H1 (cell line): Measurements from ENCODE around the gene ASCC1. TPM values are rescaled to one million over a fixed set of nuclear protein-coding genes. Genes with fewer than 3 reads are reported as not detected.

Experiments
- HDAC6 ChIP-seq: IDR thresholded peaks from one replicate; pipeline ENCODE4 v1.7.1; 2012; ENCODE audit warnings: low read depth, mild to moderate bottlenecking, inconsistent platforms, low read length, moderate library complexity
- JUND ChIP-seq: IDR thresholded peaks from 2 replicates; pipeline ENCODE4 v1.6.1; 2011; ENCODE audit warnings: mild to moderate bottlenecking, improper control_type of control experiment, low read length
- POLR2AphosphoS5 ChIP-seq: IDR thresholded peaks from 2 replicates; pipeline ENCODE4 v1.6.1; 2011; ENCODE audit warnings: low read depth, low read length
- RAD21 ChIP-seq, 2 experiments: IDR thresholded peaks in 1 of 2; conservative IDR thresholded peaks in 1 of 2; 2 replicates each; pipeline ENCODE4 v1.6.1; 2011; ENCODE audit warnings: low read depth in 2 of 2, low read length in 2 of 2, improper control_type of control experiment in 1 of 2, inconsistent platforms in 1 of 2, mild to moderate bottlenecking in 1 of 2, moderate library complexity in 1 of 2
- RNF2 ChIP-seq: fragments of 200-900, 300-1000 bp; sonication (generic); IDR thresholded peaks from 2 replicates; pipeline ENCODE4 v1.7.1; 2016; ENCODE audit warnings: borderline replicate concordance, low read depth, mild to moderate bottlenecking, antibody characterized with exemption, low read length; ENCODE audit not compliant: poor library complexity, severe bottlenecking; ENCODE audit errors: missing control alignments
- RXRA ChIP-seq: IDR thresholded peaks from 2 replicates; pipeline ENCODE4 v1.6.1; 2011; ENCODE audit warnings: low read depth, mild to moderate bottlenecking, low read length, moderate library complexity; ENCODE audit not compliant: insufficient read depth
- SIRT6 ChIP-seq: IDR thresholded peaks from one replicate; pipeline ENCODE4 v1.7.1; 2012; ENCODE audit warnings: low read length, inconsistent platforms
- SP2 ChIP-seq: IDR thresholded peaks from 2 replicates; pipeline ENCODE4 v1.6.1; 2012; ENCODE audit warnings: mild to moderate bottlenecking, low read length, inconsistent platforms
- TCF12 ChIP-seq: IDR thresholded peaks from 2 replicates; pipeline ENCODE4 v1.6.1; 2011; ENCODE audit warnings: low read depth, mild to moderate bottlenecking, low read length
- polyA plus RNA-seq, 7 experiments: library from polyadenylated mRNA; depleted of rRNA in 3 of 7; stranded (reverse) in 5 of 7; unstranded in 2 of 7; fragments of >200 nt in 5 of 7; fragments of 200-250 nt in 2 of 7; gene quantifications; 1 replicate in 5 of 7; 2 replicates in 1 of 7; 4 replicates in 1 of 7; pipeline versions ENCODE4 v1.2.1 to v1.2.3, GENCODE V29; 2011 to 2013; ENCODE audit warnings: missing spikeins in 2 of 7, mixed read lengths in 2 of 7
- total RNA-seq: library from RNA; stranded (reverse); fragmentation: NEBNext Ultra II Directional; extraction: Animal tissue kit (Norgen Biotek cat#: 25700); gene quantifications from 2 replicates; pipeline ENCODE4 v1.2.1, GENCODE V29; 2021
- TF ChIP-seq, protein P1 (sequence below): fragments of 300-600 bp; sonication (generic); IDR thresholded peaks from 2 replicates; pipeline ENCODE4 v1.7.1; 2012; ENCODE audit warnings: low read length, moderate library complexity, mild to moderate bottlenecking, inconsistent platforms; ENCODE audit not compliant: insufficient replicate concordance
- TF ChIP-seq, protein P2 (sequence below): IDR thresholded peaks from 2 replicates; pipeline ENCODE4 v1.6.1; 2012; ENCODE audit warnings: inconsistent platforms

Gene ASCC1
- total and polyA plus RNA-seq, 2 of the 8 experiments (the other 6 are each of a cell fraction or from before 2014, with no cell fraction given), result 25.6 to 35.8 TPM

DNA sequence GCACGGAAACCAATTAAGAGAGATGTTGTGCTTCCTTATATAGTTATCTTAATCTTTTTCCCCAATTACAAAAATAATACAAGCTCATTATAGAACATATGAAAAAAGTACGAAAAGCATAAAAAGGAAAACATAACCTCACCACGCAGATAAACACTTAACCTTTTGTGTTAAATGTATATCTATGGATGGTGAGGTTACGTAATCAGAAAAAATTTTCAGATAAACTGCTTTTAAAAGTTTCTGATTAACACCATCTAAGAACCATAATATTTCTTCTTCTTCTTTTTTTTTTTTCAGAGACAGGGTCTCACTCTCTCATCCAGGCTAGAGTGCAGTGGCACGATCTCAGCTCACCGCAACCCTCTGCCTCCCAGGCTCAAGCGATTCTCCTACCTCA, 78.5 kb downstream of the ASCC1 start (continued):
- TF ChIP-seq, protein P1, sequence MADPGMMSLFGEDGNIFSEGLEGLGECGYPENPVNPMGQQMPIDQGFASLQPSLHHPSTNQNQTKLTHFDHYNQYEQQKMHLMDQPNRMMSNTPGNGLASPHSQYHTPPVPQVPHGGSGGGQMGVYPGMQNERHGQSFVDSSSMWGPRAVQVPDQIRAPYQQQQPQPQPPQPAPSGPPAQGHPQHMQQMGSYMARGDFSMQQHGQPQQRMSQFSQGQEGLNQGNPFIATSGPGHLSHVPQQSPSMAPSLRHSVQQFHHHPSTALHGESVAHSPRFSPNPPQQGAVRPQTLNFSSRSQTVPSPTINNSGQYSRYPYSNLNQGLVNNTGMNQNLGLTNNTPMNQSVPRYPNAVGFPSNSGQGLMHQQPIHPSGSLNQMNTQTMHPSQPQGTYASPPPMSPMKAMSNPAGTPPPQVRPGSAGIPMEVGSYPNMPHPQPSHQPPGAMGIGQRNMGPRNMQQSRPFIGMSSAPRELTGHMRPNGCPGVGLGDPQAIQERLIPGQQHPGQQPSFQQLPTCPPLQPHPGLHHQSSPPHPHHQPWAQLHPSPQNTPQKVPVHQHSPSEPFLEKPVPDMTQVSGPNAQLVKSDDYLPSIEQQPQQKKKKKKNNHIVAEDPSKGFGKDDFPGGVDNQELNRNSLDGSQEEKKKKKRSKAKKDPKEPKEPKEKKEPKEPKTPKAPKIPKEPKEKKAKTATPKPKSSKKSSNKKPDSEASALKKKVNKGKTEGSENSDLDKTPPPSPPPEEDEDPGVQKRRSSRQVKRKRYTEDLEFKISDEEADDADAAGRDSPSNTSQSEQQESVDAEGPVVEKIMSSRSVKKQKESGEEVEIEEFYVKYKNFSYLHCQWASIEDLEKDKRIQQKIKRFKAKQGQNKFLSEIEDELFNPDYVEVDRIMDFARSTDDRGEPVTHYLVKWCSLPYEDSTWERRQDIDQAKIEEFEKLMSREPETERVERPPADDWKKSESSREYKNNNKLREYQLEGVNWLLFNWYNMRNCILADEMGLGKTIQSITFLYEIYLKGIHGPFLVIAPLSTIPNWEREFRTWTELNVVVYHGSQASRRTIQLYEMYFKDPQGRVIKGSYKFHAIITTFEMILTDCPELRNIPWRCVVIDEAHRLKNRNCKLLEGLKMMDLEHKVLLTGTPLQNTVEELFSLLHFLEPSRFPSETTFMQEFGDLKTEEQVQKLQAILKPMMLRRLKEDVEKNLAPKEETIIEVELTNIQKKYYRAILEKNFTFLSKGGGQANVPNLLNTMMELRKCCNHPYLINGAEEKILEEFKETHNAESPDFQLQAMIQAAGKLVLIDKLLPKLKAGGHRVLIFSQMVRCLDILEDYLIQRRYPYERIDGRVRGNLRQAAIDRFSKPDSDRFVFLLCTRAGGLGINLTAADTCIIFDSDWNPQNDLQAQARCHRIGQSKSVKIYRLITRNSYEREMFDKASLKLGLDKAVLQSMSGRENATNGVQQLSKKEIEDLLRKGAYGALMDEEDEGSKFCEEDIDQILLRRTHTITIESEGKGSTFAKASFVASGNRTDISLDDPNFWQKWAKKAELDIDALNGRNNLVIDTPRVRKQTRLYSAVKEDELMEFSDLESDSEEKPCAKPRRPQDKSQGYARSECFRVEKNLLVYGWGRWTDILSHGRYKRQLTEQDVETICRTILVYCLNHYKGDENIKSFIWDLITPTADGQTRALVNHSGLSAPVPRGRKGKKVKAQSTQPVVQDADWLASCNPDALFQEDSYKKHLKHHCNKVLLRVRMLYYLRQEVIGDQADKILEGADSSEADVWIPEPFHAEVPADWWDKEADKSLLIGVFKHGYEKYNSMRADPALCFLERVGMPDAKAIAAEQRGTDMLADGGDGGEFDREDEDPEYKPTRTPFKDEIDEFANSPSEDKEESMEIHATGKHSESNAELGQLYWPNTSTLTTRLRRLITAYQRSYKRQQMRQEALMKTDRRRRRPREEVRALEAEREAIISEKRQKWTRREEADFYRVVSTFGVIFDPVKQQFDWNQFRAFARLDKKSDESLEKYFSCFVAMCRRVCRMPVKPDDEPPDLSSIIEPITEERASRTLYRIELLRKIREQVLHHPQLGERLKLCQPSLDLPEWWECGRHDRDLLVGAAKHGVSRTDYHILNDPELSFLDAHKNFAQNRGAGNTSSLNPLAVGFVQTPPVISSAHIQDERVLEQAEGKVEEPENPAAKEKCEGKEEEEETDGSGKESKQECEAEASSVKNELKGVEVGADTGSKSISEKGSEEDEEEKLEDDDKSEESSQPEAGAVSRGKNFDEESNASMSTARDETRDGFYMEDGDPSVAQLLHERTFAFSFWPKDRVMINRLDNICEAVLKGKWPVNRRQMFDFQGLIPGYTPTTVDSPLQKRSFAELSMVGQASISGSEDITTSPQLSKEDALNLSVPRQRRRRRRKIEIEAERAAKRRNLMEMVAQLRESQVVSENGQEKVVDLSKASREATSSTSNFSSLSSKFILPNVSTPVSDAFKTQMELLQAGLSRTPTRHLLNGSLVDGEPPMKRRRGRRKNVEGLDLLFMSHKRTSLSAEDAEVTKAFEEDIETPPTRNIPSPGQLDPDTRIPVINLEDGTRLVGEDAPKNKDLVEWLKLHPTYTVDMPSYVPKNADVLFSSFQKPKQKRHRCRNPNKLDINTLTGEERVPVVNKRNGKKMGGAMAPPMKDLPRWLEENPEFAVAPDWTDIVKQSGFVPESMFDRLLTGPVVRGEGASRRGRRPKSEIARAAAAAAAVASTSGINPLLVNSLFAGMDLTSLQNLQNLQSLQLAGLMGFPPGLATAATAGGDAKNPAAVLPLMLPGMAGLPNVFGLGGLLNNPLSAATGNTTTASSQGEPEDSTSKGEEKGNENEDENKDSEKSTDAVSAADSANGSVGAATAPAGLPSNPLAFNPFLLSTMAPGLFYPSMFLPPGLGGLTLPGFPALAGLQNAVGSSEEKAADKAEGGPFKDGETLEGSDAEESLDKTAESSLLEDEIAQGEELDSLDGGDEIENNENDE, result no peak
- TF ChIP-seq, protein P2, sequence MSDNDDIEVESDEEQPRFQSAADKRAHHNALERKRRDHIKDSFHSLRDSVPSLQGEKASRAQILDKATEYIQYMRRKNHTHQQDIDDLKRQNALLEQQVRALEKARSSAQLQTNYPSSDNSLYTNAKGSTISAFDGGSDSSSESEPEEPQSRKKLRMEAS, result no peak
- TF ChIP-seq JUND (no peak), RXRA (no peak), RNF2 (no peak), SP2 (no peak), SIRT6 (no peak), HDAC6 (no peak), POLR2AphosphoS5 (no peak), TCF12 (no peak), RAD21 (IDR thresholded peaks at IDR 0.05 in 1 of 2, conservative IDR thresholded peaks at IDR 0.05 in 1 of 2; ENCODE audit: low read depth in 2 of 2, low read length in 2 of 2) (no peak)
